Activated CD4-positive, CD25-positive, alpha-beta regulatory T cell treated with anti-CD3 and anti-CD28 coated beads, Interleukin-2, amount 50 U/mL, for 24 hours (primary cell): Measurements from ENCODE around the gene PLEKHO1.
A peak's percentile ranks its signal among the peaks of the same experiment; 100 is the strongest.
"Not testable (repeated sequence)": the region's sequence is repeated elsewhere in the genome, so short reads cannot be mapped to it uniquely, and the experiment has no call there.

Source experiments
- ATAC-seq, 2 donors: fragments of 150-1000 bp; cut with Tn5 transposase; one replicate each; pipeline ENCODE4 v1.10.0; 2021; ENCODE audit warnings: mild to moderate bottlenecking in 1 of 2, moderate library complexity in 1 of 2

Gene PLEKHO1

GRCh38 chr1:150176593-150176992 lies 26.9 kb downstream of the PLEKHO1 start:
- ATAC-seq, result no peak

DNA sequence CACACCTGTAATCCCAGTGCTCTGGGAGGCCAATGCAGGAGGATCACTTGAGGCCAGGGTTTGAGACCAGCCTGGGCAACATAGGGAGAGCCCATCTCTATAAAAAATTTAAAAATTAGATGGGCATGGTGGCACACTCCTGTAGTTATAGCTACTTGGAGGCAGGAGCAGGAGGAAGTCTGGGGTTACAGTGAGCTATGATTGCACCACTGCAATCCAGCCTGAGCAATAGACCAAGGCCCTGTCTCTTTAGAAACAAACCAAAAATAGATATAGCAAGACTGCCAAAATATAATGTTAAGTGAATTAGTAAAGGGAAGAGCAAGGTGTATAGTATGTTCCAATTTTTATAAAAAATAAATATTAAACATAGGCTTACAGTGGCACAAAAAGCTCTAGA lies 28.8 kb downstream of the PLEKHO1 start:
- ATAC-seq, result no peak

DNA sequence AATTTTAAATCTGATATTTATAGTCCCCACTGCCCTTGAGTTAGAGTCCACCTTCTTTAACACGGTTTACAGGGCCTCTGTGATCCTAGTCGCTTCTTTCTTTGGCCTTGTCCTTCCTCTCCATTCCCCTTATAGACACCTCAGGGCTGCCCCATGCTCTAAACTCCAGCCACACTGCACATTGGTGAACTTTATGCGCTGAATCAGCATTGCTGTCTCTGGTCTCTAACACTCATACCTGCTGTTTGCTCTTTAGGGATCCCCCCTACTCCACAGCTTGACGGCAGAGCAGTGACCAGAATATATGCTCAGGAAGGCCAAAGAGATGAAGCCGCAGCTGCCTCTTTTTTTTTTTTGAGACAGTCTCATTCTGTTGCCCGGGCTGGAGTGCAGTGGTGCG lies 30.2 kb downstream of the PLEKHO1 start:
- no peak for ATAC-seq

GRCh38 chr1:150180474-150180873 lies 30.8 kb downstream of the PLEKHO1 start:
- ATAC-seq, result no peak

- no peak for ATAC-seq
These were observed 32.5 kb downstream of the PLEKHO1 start for GRCh38 chr1:150182247-150182646.

DNA sequence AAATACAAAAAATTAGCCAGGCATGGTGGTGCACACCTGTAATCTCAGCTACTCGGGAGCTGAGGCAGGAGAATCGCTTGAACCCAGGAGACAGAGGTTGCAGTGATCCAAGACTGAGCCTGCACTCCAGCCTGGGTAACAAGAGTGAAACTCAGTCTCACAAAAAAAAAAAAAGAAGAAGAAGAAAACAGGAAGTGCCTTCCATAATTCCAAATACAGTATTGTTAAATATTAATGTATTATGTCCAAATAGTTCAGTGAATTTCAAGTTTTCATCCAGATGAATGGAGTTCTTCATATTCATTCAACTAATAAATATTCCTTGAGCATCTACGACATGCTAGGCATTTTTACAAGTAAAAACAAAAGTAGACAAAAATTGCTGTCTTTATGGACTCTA lies 33.3 kb downstream of the PLEKHO1 start:
- no peak for ATAC-seq

DNA sequence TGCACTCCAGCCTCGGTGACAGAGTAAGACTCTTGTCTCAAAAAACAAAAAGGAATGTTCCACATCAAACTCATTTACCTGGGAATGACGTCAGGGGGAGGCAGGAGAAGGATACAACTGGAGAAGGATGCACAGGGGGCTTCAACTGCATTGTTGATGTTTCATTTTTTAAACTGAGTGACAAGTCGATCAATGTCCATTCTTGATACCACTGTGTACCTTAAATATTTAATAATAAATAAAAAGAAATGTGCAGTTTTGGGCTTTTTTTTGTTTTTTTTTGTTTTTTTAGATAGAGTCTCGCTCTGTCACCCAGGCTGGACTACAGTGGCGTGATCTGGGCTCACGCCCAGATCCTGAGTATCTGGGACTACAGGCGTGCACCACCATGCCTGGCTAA lies 35.8 kb downstream of the PLEKHO1 start:
- ATAC-seq, result no peak

DNA sequence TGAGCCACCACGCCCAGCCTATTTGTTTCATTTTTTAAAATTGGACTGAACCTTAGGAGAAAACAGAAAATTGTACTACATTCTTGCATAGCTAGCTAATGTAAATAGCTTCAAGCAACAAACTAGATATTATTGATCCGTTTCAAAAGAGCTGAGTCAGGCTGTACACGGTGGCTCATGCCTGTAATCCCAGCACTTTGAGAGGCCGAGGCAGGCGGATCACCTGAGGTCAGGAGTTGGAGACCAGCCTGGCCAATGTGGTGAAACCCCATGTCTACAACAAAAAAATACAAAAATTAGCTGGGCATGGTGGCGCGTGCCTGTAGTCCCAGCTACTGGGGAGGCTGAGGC lies 36.7 kb downstream of the PLEKHO1 start:
- not testable (repeated sequence) for ATAC-seq

DNA sequence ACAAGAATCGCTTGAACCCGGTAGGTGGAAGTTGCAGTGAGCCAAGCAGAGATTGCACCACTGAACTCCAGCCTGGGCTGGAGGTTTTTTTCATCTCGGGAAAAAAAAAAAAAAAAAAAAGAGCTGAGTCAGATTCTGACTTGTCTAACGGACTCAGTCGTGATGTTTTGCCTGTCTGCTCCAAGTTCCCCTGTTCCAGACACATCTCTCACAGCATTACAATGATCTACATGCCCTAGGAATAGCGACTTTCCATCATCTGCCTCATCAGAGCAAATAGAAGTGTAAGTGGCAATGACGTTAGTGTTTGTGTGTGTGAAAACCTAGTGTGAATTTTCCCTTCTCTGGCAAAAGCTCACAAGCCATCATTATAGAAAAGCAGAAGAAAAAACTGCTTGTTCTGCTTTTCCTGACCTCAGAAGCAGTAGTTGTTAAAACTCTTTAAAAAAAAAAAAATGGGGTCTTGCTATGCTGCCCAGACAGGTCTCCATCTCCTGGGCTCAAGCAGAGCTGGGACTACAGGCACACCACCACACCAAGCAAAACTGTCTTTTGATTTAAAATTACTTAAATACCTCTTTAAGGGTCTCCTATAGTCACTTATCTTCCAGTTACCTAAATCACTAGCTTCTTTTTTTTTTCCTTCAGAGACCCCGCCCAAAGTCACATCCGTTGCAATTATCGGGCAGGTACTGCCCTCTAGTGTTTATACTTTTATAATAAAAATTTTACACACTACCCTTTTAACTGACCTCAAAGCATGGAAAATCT lies 37.3 kb downstream of the PLEKHO1 start:
- ATAC-seq, result peak; percentile 63 to 79

- ATAC-seq, result peak in 1 of 2 donors; percentile 27
These were observed 37.8 kb downstream of the PLEKHO1 start for GRCh38 chr1:150187560-150187931.

GRCh38 chr1:150192012-150192411 lies 42.3 kb downstream of the PLEKHO1 start:
- no peak for ATAC-seq

DNA sequence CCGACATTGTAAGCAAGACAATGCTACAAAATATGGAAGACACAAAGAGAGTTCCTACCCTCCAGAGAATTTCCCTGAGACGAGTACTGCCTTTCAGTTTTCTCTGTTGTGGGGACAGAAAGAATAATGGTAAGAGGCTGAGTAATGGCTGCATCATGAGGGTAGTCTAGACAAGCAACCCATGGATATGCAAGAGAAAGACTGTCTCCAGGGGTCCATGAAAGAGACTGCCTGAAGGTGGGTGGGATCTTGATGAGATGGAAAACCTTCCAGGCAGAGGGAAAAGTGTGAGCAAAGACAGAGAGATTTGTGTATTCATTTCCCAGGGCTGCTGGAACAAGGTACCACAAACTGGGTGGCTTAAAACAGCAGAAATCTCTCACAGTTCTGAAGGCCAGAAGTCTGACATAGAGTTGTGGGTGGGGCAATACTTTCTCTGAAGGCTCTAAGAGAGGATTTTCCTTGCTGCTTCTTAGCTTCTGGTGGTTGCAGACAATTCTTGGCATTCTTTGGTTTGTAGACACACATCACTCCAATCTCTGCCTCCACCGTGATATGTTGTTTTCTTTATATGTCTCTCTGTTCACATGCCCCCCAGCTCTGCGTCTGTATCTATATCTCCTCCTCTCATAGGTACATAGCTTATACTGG lies 44.8 kb downstream of the PLEKHO1 start:
- ATAC-seq, result no peak

DNA sequence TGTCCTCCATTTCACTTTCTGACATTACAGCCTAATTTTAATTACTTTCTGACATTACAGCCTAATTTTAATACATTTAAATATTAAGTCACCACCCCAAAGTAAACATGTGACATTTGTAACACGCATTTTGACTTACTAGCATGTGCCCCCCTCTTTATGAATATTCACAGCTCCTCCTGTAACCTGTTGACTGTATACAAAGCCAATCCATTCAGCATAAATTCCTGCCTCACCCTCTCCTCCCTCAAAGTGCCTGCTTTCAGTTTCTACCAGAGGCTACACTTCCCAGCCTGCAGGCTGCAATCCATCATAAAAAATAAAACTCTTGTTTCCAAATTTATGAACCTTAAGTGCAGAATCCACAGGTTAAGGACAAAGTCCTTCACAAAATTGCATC lies 46.7 kb downstream of the PLEKHO1 start:
- no peak for ATAC-seq

DNA sequence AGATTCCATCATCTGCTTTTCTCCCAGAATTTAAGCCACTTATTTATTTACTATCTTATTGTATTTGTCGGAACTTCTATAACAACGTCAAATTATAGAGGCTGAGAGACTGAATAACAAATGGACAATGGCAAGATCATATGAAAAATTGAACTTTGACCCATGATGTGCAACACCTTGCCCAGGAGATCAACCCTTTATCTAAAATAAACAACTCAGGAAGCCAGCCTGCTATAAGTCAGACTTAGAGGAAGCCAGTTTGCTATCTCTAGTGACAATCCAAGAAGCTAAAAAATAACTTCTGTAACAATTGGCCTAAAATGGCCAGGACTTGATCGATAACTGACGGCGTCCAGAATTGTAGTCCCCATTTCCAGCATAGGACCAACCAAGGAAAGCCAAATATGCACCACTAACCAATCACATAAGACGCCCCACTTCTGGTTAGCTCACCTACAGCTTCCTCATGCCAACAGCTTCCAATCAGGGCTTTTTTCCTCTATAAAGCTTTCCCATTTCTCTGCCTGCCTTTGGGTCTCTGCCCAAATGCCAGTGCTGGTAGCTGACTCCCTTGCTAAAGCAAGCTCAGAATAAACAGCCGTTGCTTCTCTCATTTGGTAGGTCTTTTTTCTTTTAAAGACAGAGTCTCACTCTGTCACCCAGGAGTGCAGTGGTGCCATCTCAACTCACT lies 57.7 kb downstream of the PLEKHO1 start:
- ATAC-seq, result no peak

- not testable (repeated sequence) for ATAC-seq
These were observed 58.7 kb downstream of the PLEKHO1 start for GRCh38 chr1:150208460-150208859.
